MM.1S (cell line): ENCODE data around the gene MAPK7.

Experiments used
- DNase-seq: peaks from one replicate; pipeline ENCODE4 v3.0.0-alpha.2; 2015
- H2AFZ ChIP-seq: fragments of 300-600 bp; sonication (generic); 2 replicates; pipeline ENCODE4 v1.6.0; 2016; ENCODE audit warnings: antibody characterized with exemption, low read length
- H3F3A ChIP-seq: fragments of 300-600 bp; sonication (generic); 2 replicates; pipeline ENCODE4 v1.6.1; 2016; ENCODE audit warnings: mild to moderate bottlenecking, antibody characterized with exemption, low read length, moderate library complexity, mixed read lengths; ENCODE audit not compliant: insufficient read depth
- H3K27ac ChIP-seq: fragments of 300-600 bp; sonication (generic); 2 replicates; pipeline ENCODE4 v1.5.1; 2016; ENCODE audit warnings: mild to moderate bottlenecking, low read length
- H3K27me3 ChIP-seq: fragments of 300-600 bp; sonication (generic); replicated peaks from 2 replicates; pipeline ENCODE4 v1.6.0; 2016; ENCODE audit warnings: low read length; ENCODE audit not compliant: insufficient read depth
- H3K36me3 ChIP-seq: fragments of 300-600 bp; sonication (generic); replicated peaks from 2 replicates; pipeline ENCODE4 v1.6.1; 2016; ENCODE audit warnings: mild to moderate bottlenecking, low read length, mixed read lengths; ENCODE audit not compliant: insufficient read depth
- H3K4me1 ChIP-seq: fragments of 300-600 bp; sonication (generic); 2 replicates; pipeline ENCODE4 v1.6.1; 2016; ENCODE audit warnings: low read length, mixed read lengths
- H3K4me2 ChIP-seq: fragments of 300-600 bp; sonication (generic); 2 replicates; pipeline ENCODE4 v1.6.0; 2016; ENCODE audit warnings: low read depth, low read length
- H3K4me3 ChIP-seq: fragments of 300-600 bp; sonication (generic); 2 replicates; pipeline ENCODE4 v1.5.1; 2016; ENCODE audit warnings: low read length, mixed read lengths
- H3K79me2 ChIP-seq: fragments of 300-600 bp; sonication (generic); 2 replicates; pipeline ENCODE4 v1.6.1; 2016; ENCODE audit warnings: mixed run types, low read length, mixed read lengths
- H3K9ac ChIP-seq: fragments of 300-600 bp; sonication (generic); 2 replicates; pipeline ENCODE4 v1.6.1; 2016; ENCODE audit warnings: low read length, mixed read lengths
- H3K9me2 ChIP-seq: fragments of 300-600 bp; sonication (generic); replicated peaks from 2 replicates; pipeline ENCODE4 v1.6.1; 2016; ENCODE audit warnings: mild to moderate bottlenecking, low read length, mixed read lengths; ENCODE audit not compliant: insufficient read depth
- H3K9me3 ChIP-seq: fragments of 300-600 bp; sonication (generic); replicated peaks from 2 replicates; pipeline ENCODE4 v1.6.1; 2016; ENCODE audit warnings: mild to moderate bottlenecking, low read length, mixed read lengths; ENCODE audit not compliant: insufficient read depth
- H4K20me1 ChIP-seq: fragments of 300-600 bp; sonication (generic); 2 replicates; pipeline ENCODE4 v1.6.1; 2016; ENCODE audit warnings: mild to moderate bottlenecking, low read length, moderate library complexity, mixed read lengths; ENCODE audit not compliant: insufficient read depth
- CTCF ChIP-seq: fragments of 300-600 bp; sonication (generic); IDR thresholded peaks from 2 replicates; pipeline ENCODE4 v1.5.1; 2016; ENCODE audit warnings: antibody characterized with exemption, low read length, mixed read lengths
- EZH2 ChIP-seq: fragments of 300-600 bp; sonication (generic); optimal IDR thresholded peaks from 2 replicates; pipeline ENCODE3; 2017; ENCODE audit warnings: low read depth, mild to moderate bottlenecking, antibody characterized with exemption, low read length, mixed read lengths
- EZH2phosphoT487 ChIP-seq: fragments of 300-600 bp; sonication (generic); IDR thresholded peaks from 2 replicates; pipeline ENCODE4 v1.6.1; 2018; ENCODE audit warnings: antibody characterized with exemption, low read length

Gene MAPK7

GRCh38 chr17:19343256-19343630 is 35.1 kb upstream of the MAPK7 start:
- TF ChIP-seq CTCF (no peak), EZH2phosphoT487 (no peak), EZH2 (no peak)
- H3F3A ChIP-seq: no peaks in the 10 kb centered on the region
- H3K9me3 ChIP-seq: no peaks in the 10 kb centered on the region
- H2AFZ ChIP-seq: no peak overlapping the region
- no peak overlapping the region for H3K4me3 ChIP-seq
- H3K4me1 ChIP-seq: no peaks in the 10 kb centered on the region
- H3K9me2 ChIP-seq: no peaks in the 10 kb centered on the region
- no peak overlapping the region for H3K27ac ChIP-seq
- no peaks in the 10 kb centered on the region for H3K27me3 ChIP-seq
- no peak for DNase-seq
- no peaks in the 10 kb centered on the region for H3K79me2 ChIP-seq
- no peaks in the 10 kb centered on the region for H3K36me3 ChIP-seq
- no peak overlapping the region for H3K9ac ChIP-seq
- no peak overlapping the region for H3K4me2 ChIP-seq
- H4K20me1 ChIP-seq: no peaks in the 10 kb centered on the region

- no peak overlapping the region for H3K4me3 ChIP-seq
- H3K9me2 ChIP-seq: no peaks in the 10 kb centered on the region
- H3K27ac ChIP-seq: no peak overlapping the region
- no peak overlapping the region for H3K9ac ChIP-seq
- no peaks in the 10 kb centered on the region for H4K20me1 ChIP-seq
- TF ChIP-seq EZH2phosphoT487 (no peak), EZH2 (no peak), CTCF (no peak)
- H3K79me2 ChIP-seq: no peaks in the 10 kb centered on the region
- DNase-seq: no peak
- H3K4me2 ChIP-seq: no peak overlapping the region
- no peaks in the 10 kb centered on the region for H3K36me3 ChIP-seq
- H3F3A ChIP-seq: no peaks in the 10 kb centered on the region
- no peaks in the 10 kb centered on the region for H3K27me3 ChIP-seq
- no peak overlapping the region for H2AFZ ChIP-seq
- H3K4me1 ChIP-seq: no peaks in the 10 kb centered on the region
- H3K9me3 ChIP-seq: no peaks in the 10 kb centered on the region
Measured at GRCh38 chr17:19343671-19344151, 34.6 kb upstream of the MAPK7 start.

GRCh38 chr17:19344311-19345066 is 33.8 kb upstream of the MAPK7 start:
- Histone ChIP-seq H3K79me2 (no peaks in the 10 kb centered on the region), H3K9me2 (no peaks in the 10 kb centered on the region), H4K20me1 (no peaks in the 10 kb centered on the region), H3K4me1 (no peaks in the 10 kb centered on the region), H3K27ac (no peak overlapping the region), H3K4me2 (no peak overlapping the region), H2AFZ (no peak overlapping the region), H3K9ac (no peak overlapping the region), H3K27me3 (no peaks in the 10 kb centered on the region), H3K36me3 (no peaks in the 10 kb centered on the region), H3K4me3 (no peak overlapping the region), H3F3A (no peaks in the 10 kb centered on the region), H3K9me3 (no peaks in the 10 kb centered on the region)
- TF ChIP-seq CTCF: no peak
- no peak for TF ChIP-seq EZH2
- no peak for TF ChIP-seq EZH2phosphoT487
- DNase-seq: no peak
